Right renal pelvis (tissue), 4 donors: Measurements from ENCODE around the gene DDR1. TPM values are rescaled to one million over a fixed set of nuclear protein-coding genes. Genes with fewer than 3 reads are reported as not detected.
"Not testable (repeated sequence)": the region's sequence is repeated elsewhere in the genome, so short reads cannot be mapped to it uniquely, and the experiment has no call there.

Experiments
- DNase-seq, 4 donors: peaks; one replicate each; pipeline ENCODE4 v3.0.0-alpha.2; 2013; ENCODE audit warnings: low read depth in 4 of 4, low spot score in 3 of 4, missing footprints in 1 of 4
- polyA plus RNA-seq, 4 donors: library from polyadenylated mRNA; unstranded; fragments of 120-200 nt; gene quantifications; one replicate each; pipeline ENCODE4 v1.2.1, GENCODE V29; 2013; ENCODE audit not compliant: insufficient read length in 4 of 4

The DDR1 gene
- polyA plus RNA-seq, 4 donors = 164 to 211 (median 178) TPM

- DNase-seq = peak; percentile 86 to 93 (median 89)
Observed at GRCh38 chr6:30914076-30914853, 29.9 kb downstream of the DDR1 start, which contains the start of gene VARS2. VARS2 (plus strand) TSS chr6:30914238; CDS start chr6:30914837, 599 bp downstream.

GRCh38 chr6:30914854-30915590 lies 30.7 kb downstream of the DDR1 start:
- DNase-seq = no peak

GRCh38 chr6:30915591-30915946 lies 31.2 kb downstream of the DDR1 start:
- DNase-seq = peak in 3 of 4 donors; percentile 56 to 71 (median 69)

- DNase-seq = no peak
Observed at GRCh38 chr6:30917041-30917440, 32.7 kb downstream of the DDR1 start.

- no peak for DNase-seq
Observed at GRCh38 chr6:30917487-30917886, 33.2 kb downstream of the DDR1 start.

GRCh38 chr6:30918670-30919069 lies 34.4 kb downstream of the DDR1 start:
- DNase-seq = no peak

- no peak for DNase-seq
Observed at GRCh38 chr6:30922447-30922852, 38.1 kb downstream of the DDR1 start.

GRCh38 chr6:30924040-30924627 lies 39.8 kb downstream of the DDR1 start:
- DNase-seq = not testable (repeated sequence)

GRCh38 chr6:30926644-30927043 lies 42.3 kb downstream of the DDR1 start:
- DNase-seq = no peak

GRCh38 chr6:30927080-30927479 lies 42.8 kb downstream of the DDR1 start:
- not testable (repeated sequence) for DNase-seq

GRCh38 chr6:30928677-30929076 lies 44.4 kb downstream of the DDR1 start:
- no peak for DNase-seq

- no peak for DNase-seq
Observed at GRCh38 chr6:30930506-30930905, 46.2 kb downstream of the DDR1 start.

- DNase-seq = no peak
Observed at GRCh38 chr6:30931272-30931671, 47.0 kb downstream of the DDR1 start.

- no peak for DNase-seq
Observed at GRCh38 chr6:30931969-30932645, 47.8 kb downstream of the DDR1 start, which contains the start of gene SFTA2. SFTA2 (minus strand) TSS chr6:30932170; CDS start chr6:30932096, 74 bp downstream.

GRCh38 chr6:30932665-30933365 lies 48.5 kb downstream of the DDR1 start:
- DNase-seq = no peak

- DNase-seq = no peak
Observed at GRCh38 chr6:30935018-30935417, 50.7 kb downstream of the DDR1 start.

GRCh38 chr6:30937265-30937664 lies 52.9 kb downstream of the DDR1 start:
- DNase-seq = no peak

- DNase-seq = no peak
Observed at GRCh38 chr6:30938730-30939129, 54.4 kb downstream of the DDR1 start.

- no peak for DNase-seq
Observed at GRCh38 chr6:30939473-30939872, 55.2 kb downstream of the DDR1 start.

- no peak for DNase-seq
Observed at GRCh38 chr6:30940361-30940986, 56.2 kb downstream of the DDR1 start, which contains the start of gene MUCL3. MUCL3 (plus strand) TSS chr6:30940973; CDS start chr6:30941000, 27 bp downstream.
